AG04449 (cell line): ENCODE data around the gene MAP1S.

ENCODE experiments used
- CTCF ChIA-PET: fragments of 350-600 bp; formaldehyde crosslinking; extraction: SDS; loops from one replicate; lab custom pipeline; 2021; ENCODE audit warnings: antibody characterized with exemption; lab: Yijun Ruan, JAX
- POLR2A ChIA-PET: fragments of 400-600, 350-600 bp; formaldehyde crosslinking; extraction: SDS; loops from one replicate; lab custom pipeline; 2020; ENCODE audit warnings: antibody characterized with exemption, inconsistent platforms; lab: Yijun Ruan, JAX
- DNase-seq: peaks from one replicate; pipeline ENCODE4 v3.0.0-alpha.2; 2010; ENCODE audit warnings: low read depth, low spot score
- H3K4me3 ChIP-seq: 2 replicates; pipeline ENCODE4 v1.5.1; 2011; ENCODE audit warnings: low read depth, mild to moderate bottlenecking, control low read depth, low read length
- TF ChIP-seq, protein P1 (sequence below): IDR thresholded peaks from one replicate; pipeline ENCODE4 v1.5.1; 2011; ENCODE audit warnings: mild to moderate bottlenecking, moderate library complexity, low read length, control low read depth, inconsistent platforms; ENCODE audit not compliant: insufficient read depth; ENCODE audit errors: missing control alignments

The MAP1S gene

GRCh38 chr19:17706750-17707181 lies 12.5 kb upstream of the MAP1S start:
- POLR2A ChIA-PET, result interaction anchor here (1.2 kb wide), 1 partner anchor 12 kb away, joined by 3 read pairs; the partner anchor contains the start of gene MAP1S
- no peak overlapping the region for H3K4me3 ChIP-seq
- no peak for DNase-seq
- TF ChIP-seq, protein P1, sequence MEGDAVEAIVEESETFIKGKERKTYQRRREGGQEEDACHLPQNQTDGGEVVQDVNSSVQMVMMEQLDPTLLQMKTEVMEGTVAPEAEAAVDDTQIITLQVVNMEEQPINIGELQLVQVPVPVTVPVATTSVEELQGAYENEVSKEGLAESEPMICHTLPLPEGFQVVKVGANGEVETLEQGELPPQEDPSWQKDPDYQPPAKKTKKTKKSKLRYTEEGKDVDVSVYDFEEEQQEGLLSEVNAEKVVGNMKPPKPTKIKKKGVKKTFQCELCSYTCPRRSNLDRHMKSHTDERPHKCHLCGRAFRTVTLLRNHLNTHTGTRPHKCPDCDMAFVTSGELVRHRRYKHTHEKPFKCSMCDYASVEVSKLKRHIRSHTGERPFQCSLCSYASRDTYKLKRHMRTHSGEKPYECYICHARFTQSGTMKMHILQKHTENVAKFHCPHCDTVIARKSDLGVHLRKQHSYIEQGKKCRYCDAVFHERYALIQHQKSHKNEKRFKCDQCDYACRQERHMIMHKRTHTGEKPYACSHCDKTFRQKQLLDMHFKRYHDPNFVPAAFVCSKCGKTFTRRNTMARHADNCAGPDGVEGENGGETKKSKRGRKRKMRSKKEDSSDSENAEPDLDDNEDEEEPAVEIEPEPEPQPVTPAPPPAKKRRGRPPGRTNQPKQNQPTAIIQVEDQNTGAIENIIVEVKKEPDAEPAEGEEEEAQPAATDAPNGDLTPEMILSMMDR, result no peak
- CTCF ChIA-PET, result interaction anchor here (0.7 to 3.8 kb wide), 5 partner anchors 9 to 266 kb away, joined by 3 to 17 read pairs (median 5); no protein-coding TSS in a partner anchor

- TF ChIP-seq, protein P1, result no peak
- DNase-seq, result no peak
- no peak overlapping the region for H3K4me3 ChIP-seq
- CTCF ChIA-PET, result no interaction called here
- POLR2A ChIA-PET, result no interaction called here
These were observed 7.4 kb upstream of the MAP1S start for GRCh38 chr19:17711851-17712250.

DNA sequence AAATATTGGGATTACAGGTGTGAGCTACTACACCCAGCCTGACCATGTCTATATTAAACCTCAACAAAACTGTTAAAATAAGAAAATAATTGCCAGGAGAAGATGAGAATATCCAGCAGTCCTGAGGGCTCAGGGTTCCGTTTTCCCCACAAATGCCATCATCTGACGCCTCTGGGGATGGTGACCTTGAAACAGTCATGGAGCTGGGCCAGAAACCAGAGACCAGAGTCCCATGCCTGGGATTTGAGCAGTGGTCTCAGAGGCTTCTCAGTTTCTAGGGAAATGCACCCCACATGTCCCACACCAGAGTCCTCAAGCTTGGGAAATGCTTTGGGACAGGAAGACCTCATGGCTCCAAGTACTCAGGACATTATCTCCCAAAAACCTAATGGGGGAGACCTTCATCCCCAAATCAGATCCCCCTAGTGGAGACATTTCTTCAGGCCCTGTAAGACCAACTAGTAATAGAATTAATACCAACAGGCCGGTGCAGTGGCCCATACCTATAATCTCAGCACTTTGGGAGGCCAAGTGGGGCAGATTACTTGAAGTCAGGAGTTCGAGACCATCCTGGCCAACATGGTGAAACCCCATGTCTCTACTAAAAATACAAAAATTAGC lies 2.9 kb upstream of the MAP1S start:
- TF ChIP-seq, protein P1, result no peak
- no peak for DNase-seq
- POLR2A ChIA-PET, result no interaction called here
- CTCF ChIA-PET, result interaction anchor here (1.3 to 1.6 kb wide), 2 partner anchors 10 to 50 kb away, joined by 3 to 5 read pairs; no protein-coding TSS in a partner anchor
- H3K4me3 ChIP-seq, result no peak overlapping the region

DNA sequence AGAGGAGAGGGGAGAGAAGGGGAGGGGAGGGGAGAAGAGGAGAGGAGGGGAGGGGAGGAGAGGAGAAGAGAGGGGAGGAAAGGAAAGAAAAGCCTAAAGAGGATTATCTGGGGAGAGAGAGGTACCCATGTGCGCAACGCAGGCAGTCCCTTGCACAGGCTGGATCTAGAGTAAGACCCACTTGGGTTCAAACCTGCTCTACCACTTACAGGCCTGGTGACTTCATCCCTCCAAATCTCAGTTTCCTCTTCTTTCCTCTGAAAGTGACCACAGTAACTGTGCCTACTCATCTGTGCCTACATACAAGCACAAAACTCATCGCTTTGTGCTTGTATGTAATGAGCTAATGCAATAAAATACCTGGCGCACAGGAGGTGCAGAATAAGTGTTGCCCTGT lies 732 bp upstream of the MAP1S start:
- CTCF ChIA-PET, result interaction anchor here (0.8 to 0.9 kb wide), 2 partner anchors 133 to 137 kb away, joined by 4 read pairs; no protein-coding TSS in a partner anchor
- H3K4me3 ChIP-seq, result no peak overlapping the region
- DNase-seq, result no peak
- TF ChIP-seq, protein P1, result no peak
- POLR2A ChIA-PET, result interaction anchor here (1.2 to 1.3 kb wide), 2 partner anchors 12 to 142 kb away, joined by 3 read pairs; no protein-coding TSS in a partner anchor

DNA sequence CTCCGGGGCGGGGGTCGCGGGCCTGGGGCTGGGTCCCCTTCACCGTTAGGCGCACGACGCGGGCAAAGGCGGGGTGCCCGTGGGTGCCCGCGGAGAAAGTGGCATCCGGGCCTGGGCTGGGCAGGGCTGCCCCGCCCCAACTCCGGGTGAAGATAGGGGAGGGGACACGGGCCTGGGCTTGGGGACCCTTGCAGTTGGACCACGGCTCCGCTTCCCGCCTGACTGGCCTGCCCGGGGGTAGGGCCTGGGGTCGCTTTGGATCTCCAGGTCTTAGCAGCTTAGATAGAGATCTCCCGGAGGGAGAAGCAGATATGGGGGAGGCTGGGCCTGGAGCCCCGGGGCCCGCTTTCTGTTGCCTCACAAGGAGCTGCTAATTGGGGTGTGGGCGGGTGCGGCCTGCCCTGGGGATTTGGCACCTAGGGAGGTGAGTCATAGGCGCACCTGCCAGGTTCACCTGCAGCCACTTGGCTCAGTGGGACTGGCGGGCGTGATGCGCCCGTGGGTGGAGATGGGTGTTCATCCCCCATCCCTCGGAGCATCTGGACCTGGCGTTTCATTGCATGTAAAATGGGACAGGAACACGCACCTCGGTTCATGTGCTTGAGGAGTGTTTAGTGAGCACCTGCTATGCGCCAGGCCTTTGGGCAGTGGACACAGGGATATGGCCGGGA lies 585 bp downstream of the MAP1S start:
- DNase-seq, result no peak
- CTCF ChIA-PET, result interaction anchor here (0.8 to 1.5 kb wide), 4 partner anchors 10 to 47 kb away, joined by 3 to 4 read pairs (median 4); no protein-coding TSS in a partner anchor
- TF ChIP-seq, protein P1, result no peak
- POLR2A ChIA-PET, result interaction anchor here (0.5 to 1.3 kb wide), 3 partner anchors 14 to 278 kb away, joined by 3 read pairs; no protein-coding TSS in a partner anchor
- H3K4me3 ChIP-seq, result peak overlapping the region; percentile 75

DNA sequence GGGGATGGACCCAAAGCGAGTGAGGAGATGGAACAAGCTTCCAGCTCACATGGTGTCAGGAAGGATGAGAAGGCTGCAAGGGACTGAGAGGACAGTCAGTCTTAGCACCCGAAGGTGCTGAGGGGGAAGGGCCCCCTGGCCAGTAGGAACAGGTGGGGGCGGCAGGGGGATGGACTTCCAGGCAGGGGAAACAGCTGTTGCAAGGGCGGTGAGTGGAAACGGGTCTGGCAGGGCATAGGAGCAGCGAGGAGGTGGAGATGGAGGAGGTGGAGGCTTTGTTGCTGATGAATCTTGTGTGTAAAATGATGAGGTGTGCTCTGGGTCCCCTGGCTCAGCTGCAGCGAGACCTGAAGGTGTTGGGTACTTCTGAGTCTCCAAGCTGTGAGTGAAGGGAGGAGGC lies 1.2 kb downstream of the MAP1S start:
- CTCF ChIA-PET, result interaction anchor here (0.8 to 1.6 kb wide), 4 partner anchors 10 to 29 kb away, joined by 3 to 4 read pairs (median 3); no protein-coding TSS in a partner anchor

More for the DNA sequence above, 1.2 kb downstream of the MAP1S start:
- TF ChIP-seq, protein P1, result no peak
- POLR2A ChIA-PET, result interaction anchor here (0.5 kb wide), 1 partner anchor 277 kb away, joined by 3 read pairs; no protein-coding TSS in a partner anchor
- no peak for DNase-seq
- peak overlapping the region; percentile 75 for H3K4me3 ChIP-seq
